Spinal cord (tissue), 10 donors: ENCODE results near the gene TRAPPC13. TPM values are rescaled to one million over a fixed set of nuclear protein-coding genes. Genes with fewer than 3 reads are reported as not detected.

Experiments used
- DNase-seq, 6 donors: peaks; one replicate each; pipeline versions ENCODE4 v3.0.0 to v3.0.0-alpha.2; 2013 to 2015; ENCODE audit warnings: low spot score in 6 of 6, low read depth in 4 of 6
- H3K27ac ChIP-seq: one replicate; pipeline ENCODE4 v1.5.1; 2013; ENCODE audit warnings: low read depth, low read length, control low read depth
- H3K27me3 ChIP-seq: one replicate; pipeline ENCODE4 v1.6.1; 2013; ENCODE audit warnings: low read length; ENCODE audit not compliant: control insufficient read depth, insufficient read depth
- H3K36me3 ChIP-seq: one replicate; pipeline ENCODE4 v1.6.1; 2013; ENCODE audit warnings: low read length; ENCODE audit not compliant: control insufficient read depth, insufficient read depth
- H3K4me1 ChIP-seq: one replicate; pipeline ENCODE4 v1.6.1; 2013; ENCODE audit warnings: low read length; ENCODE audit not compliant: control insufficient read depth, insufficient read depth
- H3K4me3 ChIP-seq: one replicate; pipeline ENCODE4 v1.5.1; 2013; ENCODE audit warnings: low read depth, low read length, control low read depth
- H3K9me3 ChIP-seq: one replicate; pipeline ENCODE4 v1.6.1; 2013; ENCODE audit warnings: low read length; ENCODE audit not compliant: control insufficient read depth, insufficient read depth
- WGBS: methylation state at CpG from one replicate; pipeline ENCODE4 v1.1.5; 2013; ENCODE audit warnings: missing lambda C conversion rate; ENCODE audit not compliant: insufficient coverage; 5-methylcytosine and 5-hydroxymethylcytosine counted together
- polyA plus RNA-seq, 2 donors: library from polyadenylated mRNA; unstranded; fragments of 120-200 nt; gene quantifications; one replicate each; pipeline ENCODE4 v1.2.1, GENCODE V29; 2013; ENCODE audit not compliant: insufficient read length in 2 of 2
- total RNA-seq, 2 donors: library from RNA; depleted of rRNA in 1 of 2; stranded (reverse); fragments of 120-200 nt in 1 of 2; fragments of >200 nt in 1 of 2; gene quantifications; one replicate each; pipeline versions ENCODE4 v1.2.3 to v1.2.4, GENCODE V29; 2013 to 2014
- donor health status: healthy.

The TRAPPC13 gene
- total and polyA plus RNA-seq, 4 donors, result 33.2 to 55.6 (median 37.5) TPM

DNA sequence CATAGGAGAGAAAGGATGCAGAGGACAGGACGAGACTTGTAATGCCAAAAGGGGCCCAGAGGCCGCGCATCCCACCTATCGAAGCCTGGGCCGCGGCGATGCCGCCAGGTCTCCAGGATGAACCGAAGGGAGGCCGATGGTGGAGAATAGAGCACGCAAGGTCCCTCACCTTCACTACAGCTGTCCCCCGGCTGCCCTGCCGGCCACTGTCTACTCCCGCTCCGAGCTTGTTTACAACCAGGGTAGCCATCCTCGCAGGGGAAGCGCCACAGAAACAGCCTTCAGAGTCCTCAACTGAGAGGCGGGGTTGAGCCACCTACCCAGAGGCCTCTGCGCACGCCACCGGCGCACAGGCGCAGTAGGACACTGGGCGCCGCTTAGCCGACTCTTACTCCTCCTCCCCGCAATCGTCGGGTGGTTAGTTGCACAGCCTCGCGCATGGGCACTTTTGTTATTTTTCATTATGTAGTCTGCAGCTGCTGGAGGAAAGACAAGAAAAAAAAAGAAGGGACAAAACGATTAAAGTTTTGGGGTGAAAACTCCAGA, 729 bp upstream of the TRAPPC13 start, which contains the start of gene TRIM23:
TRIM23 (minus strand) TSS at position 309 of the 546 bp plus-strand sequence; CDS start at position 250, 59 bp downstream.
- Histone ChIP-seq H3K36me3 (peaks cover 5% of the 10 kb centered on the region), H3K27me3 (no peaks in the 10 kb centered on the region), H3K4me1 (peaks cover 9% of the 10 kb centered on the region), H3K27ac (peak within 1 kb of the TSS; percentile 82), H3K9me3 (no peaks in the 10 kb centered on the region), H3K4me3 (peak within 1 kb of the TSS; percentile 98)
- DNase-seq, result peak; percentile 85 to 98 (median 93)
- WGBS, result 0% methylated on average over 27 of the region's 32 CpGs

GRCh38 chr5:65625743-65626142, 916 bp downstream of the TRAPPC13 start:
- no CpG with 5 or more reads among the region's 6 CpGs for WGBS
- H3K36me3 ChIP-seq, result peaks cover 5% of the 10 kb centered on the region
- H3K4me3 ChIP-seq, result peak overlapping the region; percentile 98
- H3K9me3 ChIP-seq, result no peaks in the 10 kb centered on the region
- no peak overlapping the region for H3K27ac ChIP-seq
- H3K27me3 ChIP-seq, result no peaks in the 10 kb centered on the region
- peak in 2 of 6 donors; percentile 2 to 3 for DNase-seq
- peaks cover 9% of the 10 kb centered on the region for H3K4me1 ChIP-seq

DNA sequence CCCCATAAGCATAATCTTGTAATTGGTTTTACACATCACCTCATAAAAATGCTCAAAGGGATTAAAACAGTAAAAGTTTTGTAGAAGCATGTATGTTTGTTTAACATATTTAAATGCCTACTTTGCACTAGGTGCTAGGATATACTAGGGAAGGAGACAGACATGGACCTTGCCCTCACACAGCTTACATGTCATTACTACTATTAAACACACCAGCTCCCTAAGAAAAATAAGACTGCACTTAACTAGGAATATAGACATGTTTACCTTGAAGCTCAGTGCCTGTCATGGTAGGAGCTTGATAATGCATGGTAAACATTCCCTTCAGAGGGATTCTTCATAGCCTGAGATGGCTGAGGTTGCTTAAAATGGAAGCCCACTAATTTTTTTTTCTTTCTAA, 6.2 kb downstream of the TRAPPC13 start:
- no peak overlapping the region for H3K4me3 ChIP-seq
- H3K27ac ChIP-seq, result no peak overlapping the region
- peaks cover 6% of the 10 kb centered on the region for H3K36me3 ChIP-seq

DNA sequence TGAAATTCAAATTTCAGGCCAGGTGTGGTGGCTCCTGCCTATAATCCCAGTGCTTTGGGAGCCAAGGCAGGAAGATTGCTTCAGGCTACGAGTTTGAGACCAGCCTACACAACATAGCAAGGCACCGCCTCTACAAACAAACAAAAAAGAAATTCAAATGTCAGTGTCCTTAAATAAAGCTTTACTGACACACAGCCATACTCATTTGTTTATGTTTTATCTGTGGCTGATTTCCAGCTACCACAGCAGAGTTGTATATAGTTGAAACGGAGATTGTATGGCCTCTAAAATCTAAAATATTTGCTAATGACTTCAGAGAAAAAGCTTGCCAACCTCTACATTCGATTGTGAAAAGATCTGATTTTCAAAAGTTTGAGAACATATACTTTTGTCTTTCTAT, 15.4 kb downstream of the TRAPPC13 start:
- Histone ChIP-seq H3K9me3 (no peaks in the 10 kb centered on the region), H3K4me3 (no peak overlapping the region), H3K4me1 (no peaks in the 10 kb centered on the region), H3K36me3 (peaks cover 16% of the 10 kb centered on the region), H3K27ac (no peak overlapping the region), H3K27me3 (no peaks in the 10 kb centered on the region)
- DNase-seq, result no peak
- no CpG with 5 or more reads among the region's 4 CpGs for WGBS

More for the DNA sequence above, 6.2 kb downstream of the TRAPPC13 start:
- no peak for DNase-seq
- H3K9me3 ChIP-seq, result no peaks in the 10 kb centered on the region
- H3K4me1 ChIP-seq, result peaks cover 9% of the 10 kb centered on the region
- no peaks in the 10 kb centered on the region for H3K27me3 ChIP-seq

DNA sequence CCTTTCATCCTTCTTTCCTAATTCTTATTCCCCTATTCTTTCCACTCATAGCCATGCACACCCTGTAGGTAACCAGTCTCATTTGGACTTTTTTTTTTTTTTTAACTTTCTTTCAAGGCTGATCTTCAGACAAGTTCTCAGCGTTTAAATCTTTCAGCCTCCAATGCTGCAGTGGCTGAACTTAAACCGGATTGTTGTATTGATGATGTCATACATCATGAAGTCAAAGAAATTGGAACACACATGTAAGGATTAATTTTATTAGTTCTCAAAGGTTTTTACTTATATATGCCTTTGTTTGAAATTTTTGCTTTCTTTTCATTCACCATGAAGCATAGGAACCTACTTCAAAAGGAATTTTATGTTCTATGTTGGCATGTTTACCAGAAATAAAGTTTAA, 22.1 kb downstream of the TRAPPC13 start:
- Histone ChIP-seq H3K36me3 (no peaks in the 10 kb centered on the region), H3K27me3 (no peaks in the 10 kb centered on the region)
- WGBS, result no CpG with 5 or more reads among the region's 2 CpGs

DNA sequence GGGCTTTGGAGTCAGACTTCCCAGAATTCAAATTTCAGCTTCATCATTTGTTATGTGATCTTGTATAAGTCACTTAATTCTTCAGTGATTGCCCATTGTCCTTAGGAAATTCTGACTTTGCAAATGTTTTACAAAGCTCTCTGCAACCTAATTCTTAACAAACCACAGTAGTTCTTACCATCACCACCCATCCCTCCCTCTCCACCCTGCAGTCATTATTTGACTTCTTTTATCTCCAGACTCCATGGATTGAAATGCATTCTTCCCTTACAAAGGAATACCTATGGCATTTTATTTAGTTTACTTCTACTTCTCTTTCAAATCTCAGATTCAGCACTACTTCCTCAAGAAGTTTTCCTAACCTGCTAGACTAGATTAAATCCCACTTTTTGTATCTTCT, 23.1 kb downstream of the TRAPPC13 start:
- H3K9me3 ChIP-seq, result no peaks in the 10 kb centered on the region
- no peak overlapping the region for H3K27ac ChIP-seq
- no peak overlapping the region for H3K4me3 ChIP-seq

More for the DNA sequence above, 22.1 kb downstream of the TRAPPC13 start:
- no peak overlapping the region for H3K27ac ChIP-seq
- no peaks in the 10 kb centered on the region for H3K9me3 ChIP-seq
- DNase-seq, result no peak
- H3K4me3 ChIP-seq, result no peak overlapping the region
- H3K4me1 ChIP-seq, result no peaks in the 10 kb centered on the region

GRCh38 chr5:65651144-65651543, 26.3 kb downstream of the TRAPPC13 start:
- Histone ChIP-seq H3K27ac (no peak overlapping the region), H3K36me3 (no peaks in the 10 kb centered on the region), H3K4me1 (no peaks in the 10 kb centered on the region), H3K27me3 (no peaks in the 10 kb centered on the region), H3K9me3 (no peaks in the 10 kb centered on the region), H3K4me3 (no peak overlapping the region)
- DNase-seq, result no peak
- 100% methylated on average over 4 of the region's 5 CpGs for WGBS

More for the DNA sequence above, 23.1 kb downstream of the TRAPPC13 start:
- Histone ChIP-seq H3K36me3 (no peaks in the 10 kb centered on the region), H3K27me3 (no peaks in the 10 kb centered on the region), H3K4me1 (no peaks in the 10 kb centered on the region)
- no peak for DNase-seq

DNA sequence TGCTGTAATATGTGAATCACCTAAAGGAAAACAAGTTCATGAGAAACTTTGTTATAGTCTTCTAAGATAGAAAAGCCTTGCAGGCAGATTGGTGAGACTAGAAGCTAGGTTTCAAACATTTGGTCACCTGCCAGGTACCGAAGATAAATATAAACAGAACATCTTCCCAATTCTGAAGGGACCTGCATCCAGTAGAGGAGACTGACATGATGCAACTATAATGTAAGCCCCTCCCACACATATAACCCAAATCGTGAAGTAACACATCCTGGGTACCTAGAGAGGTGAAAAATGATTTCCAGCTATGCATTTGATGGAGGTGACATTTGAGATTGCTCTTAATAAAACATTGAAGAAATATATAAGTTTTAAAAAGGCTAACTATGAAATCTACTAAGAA, 29.9 kb downstream of the TRAPPC13 start:
- Histone ChIP-seq H3K27me3 (no peaks in the 10 kb centered on the region), H3K4me1 (no peaks in the 10 kb centered on the region), H3K27ac (no peak overlapping the region), H3K36me3 (peaks cover 6% of the 10 kb centered on the region), H3K9me3 (no peaks in the 10 kb centered on the region), H3K4me3 (no peak overlapping the region)
- no peak for DNase-seq
- no CpG with 5 or more reads among the region's 2 CpGs for WGBS

- H3K36me3 ChIP-seq, result peaks cover 8% of the 10 kb centered on the region
- no peak overlapping the region for H3K4me3 ChIP-seq
- no peaks in the 10 kb centered on the region for H3K27me3 ChIP-seq
- no peak overlapping the region for H3K27ac ChIP-seq
- no CpG with 5 or more reads among the region's 1 CpG for WGBS
- no peaks in the 10 kb centered on the region for H3K9me3 ChIP-seq
- DNase-seq, result peak in 2 of 6 donors; percentile 2
- H3K4me1 ChIP-seq, result no peaks in the 10 kb centered on the region
Measured at GRCh38 chr5:65663804-65664521, 39.1 kb downstream of the TRAPPC13 start.

- H3K36me3 ChIP-seq, result peaks cover 8% of the 10 kb centered on the region
Measured at GRCh38 chr5:65668696-65669095, 43.9 kb downstream of the TRAPPC13 start.

More at GRCh38 chr5:65668696-65669095, 43.9 kb downstream of the TRAPPC13 start:
- Histone ChIP-seq H3K9me3 (no peaks in the 10 kb centered on the region), H3K4me1 (no peaks in the 10 kb centered on the region), H3K4me3 (no peak overlapping the region), H3K27me3 (no peaks in the 10 kb centered on the region), H3K27ac (no peak overlapping the region)
- no CpG with 5 or more reads among the region's 7 CpGs for WGBS
- DNase-seq, result no peak
